ENCODE results near the gene PAGE4.

DNA sequence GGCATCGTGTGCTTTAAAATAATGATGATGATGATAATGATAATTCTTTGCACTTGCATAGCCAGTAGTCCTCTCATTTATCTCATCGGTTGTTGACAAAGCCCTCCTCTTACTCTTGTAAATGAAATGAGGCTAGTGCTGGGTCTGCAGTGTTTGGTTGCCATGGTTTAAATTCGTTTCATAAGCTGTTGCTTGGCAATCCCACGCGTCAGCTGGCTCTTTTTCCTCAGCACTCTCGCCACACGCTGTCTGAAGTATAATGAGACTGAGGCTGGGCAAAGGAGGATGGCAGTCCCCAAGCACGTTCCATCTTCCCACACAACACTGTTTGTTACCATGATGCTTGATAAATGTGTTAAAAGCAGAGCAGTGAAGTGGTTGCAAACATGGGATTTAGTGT, 15.5 kb downstream of the PAGE4 start:
- TF ChIP-seq, protein P1, sequence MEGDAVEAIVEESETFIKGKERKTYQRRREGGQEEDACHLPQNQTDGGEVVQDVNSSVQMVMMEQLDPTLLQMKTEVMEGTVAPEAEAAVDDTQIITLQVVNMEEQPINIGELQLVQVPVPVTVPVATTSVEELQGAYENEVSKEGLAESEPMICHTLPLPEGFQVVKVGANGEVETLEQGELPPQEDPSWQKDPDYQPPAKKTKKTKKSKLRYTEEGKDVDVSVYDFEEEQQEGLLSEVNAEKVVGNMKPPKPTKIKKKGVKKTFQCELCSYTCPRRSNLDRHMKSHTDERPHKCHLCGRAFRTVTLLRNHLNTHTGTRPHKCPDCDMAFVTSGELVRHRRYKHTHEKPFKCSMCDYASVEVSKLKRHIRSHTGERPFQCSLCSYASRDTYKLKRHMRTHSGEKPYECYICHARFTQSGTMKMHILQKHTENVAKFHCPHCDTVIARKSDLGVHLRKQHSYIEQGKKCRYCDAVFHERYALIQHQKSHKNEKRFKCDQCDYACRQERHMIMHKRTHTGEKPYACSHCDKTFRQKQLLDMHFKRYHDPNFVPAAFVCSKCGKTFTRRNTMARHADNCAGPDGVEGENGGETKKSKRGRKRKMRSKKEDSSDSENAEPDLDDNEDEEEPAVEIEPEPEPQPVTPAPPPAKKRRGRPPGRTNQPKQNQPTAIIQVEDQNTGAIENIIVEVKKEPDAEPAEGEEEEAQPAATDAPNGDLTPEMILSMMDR (IDR thresholded peaks at IDR 0.05 in 4 of 5, conservative IDR thresholded peaks at IDR 0.05 in 1 of 5): no peak
- no peak for TF ChIP-seq POLR2A (IDR thresholded peaks at IDR 0.05)
